Activated CD4-positive, alpha-beta T cell treated with anti-CD3 and anti-CD28 coated beads, Interleukin-2, amount 50 U/mL, for 24 hours (primary cell): ENCODE measurements around the gene TSHZ2.
A peak's percentile ranks its signal among the peaks of the same experiment; 100 is the strongest.

Experiments
- DNase-seq, 2 donors: peaks; one replicate each; pipeline ENCODE4 v3.0.0-alpha.2; 2020; ENCODE audit warnings: low read depth in 1 of 2, low spot score in 1 of 2

TSHZ2 gene

DNA sequence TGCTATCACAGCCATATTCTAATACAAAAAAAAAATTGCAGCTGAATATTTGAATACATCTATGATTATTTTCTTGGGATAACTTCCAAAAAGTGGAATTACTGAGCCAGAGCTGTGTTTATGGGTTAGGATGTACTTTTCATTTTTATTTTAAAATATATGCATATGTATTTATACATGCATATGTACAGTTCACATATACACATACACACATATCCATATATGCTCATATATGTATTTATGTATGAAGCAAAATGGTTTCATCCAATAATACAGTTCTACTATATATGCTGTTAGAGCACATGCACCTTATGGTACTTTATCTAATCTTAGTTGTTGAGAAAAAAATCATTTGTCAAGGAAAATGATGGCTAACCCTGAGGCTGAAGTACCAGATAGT is 54.9 kb downstream of the TSHZ2 start:
- no peak for DNase-seq

- DNase-seq: peak in 1 of 2 donors; percentile 36
Measured at GRCh38 chr20:53028337-53029007, 56.3 kb downstream of the TSHZ2 start.

DNA sequence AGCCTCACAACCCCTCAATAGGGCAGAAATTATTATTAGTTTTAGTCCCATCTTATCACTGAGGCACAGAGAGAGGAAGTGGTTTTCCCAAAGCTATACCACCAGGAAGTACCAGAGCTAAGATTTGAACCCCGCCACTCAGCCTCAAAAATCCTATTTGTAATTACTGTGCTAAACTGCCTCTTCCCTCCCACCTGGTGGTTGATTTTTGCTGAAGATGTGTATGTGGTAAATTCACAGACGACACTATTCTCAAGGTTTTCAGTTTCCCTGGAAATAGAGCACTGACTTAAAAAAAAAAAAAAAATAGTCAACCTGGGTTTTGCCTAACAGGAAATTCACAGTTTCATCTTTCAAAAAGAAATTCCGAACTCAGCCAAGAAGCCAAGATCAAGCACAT is 57.9 kb downstream of the TSHZ2 start:
- no peak for DNase-seq

GRCh38 chr20:53032046-53032445 is 59.9 kb downstream of the TSHZ2 start:
- DNase-seq: no peak

DNA sequence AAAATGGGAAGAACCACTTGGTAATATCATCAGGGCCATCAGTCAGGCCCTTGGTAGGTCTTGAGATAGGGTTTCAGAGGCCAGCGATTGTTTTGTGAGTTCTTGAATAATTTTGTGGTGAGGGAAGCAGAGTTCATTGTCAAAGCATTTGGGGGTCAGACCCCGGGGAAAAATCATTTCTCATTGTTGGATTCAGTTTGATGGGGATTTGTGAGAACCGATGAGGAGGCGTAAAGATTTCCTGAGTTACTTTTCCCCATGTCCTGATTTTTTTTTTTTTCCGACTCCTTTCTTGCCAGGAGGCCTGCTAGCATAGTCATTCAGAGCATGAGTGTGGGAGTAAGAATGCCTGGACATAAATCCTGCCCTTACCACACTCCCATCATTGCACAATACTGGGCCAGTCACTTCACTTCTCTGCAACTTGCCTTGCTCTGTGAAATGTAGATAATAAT is 60.3 kb downstream of the TSHZ2 start:
- DNase-seq: no peak

- no peak for DNase-seq
Measured at GRCh38 chr20:53033176-53033575, 61.0 kb downstream of the TSHZ2 start.

DNA sequence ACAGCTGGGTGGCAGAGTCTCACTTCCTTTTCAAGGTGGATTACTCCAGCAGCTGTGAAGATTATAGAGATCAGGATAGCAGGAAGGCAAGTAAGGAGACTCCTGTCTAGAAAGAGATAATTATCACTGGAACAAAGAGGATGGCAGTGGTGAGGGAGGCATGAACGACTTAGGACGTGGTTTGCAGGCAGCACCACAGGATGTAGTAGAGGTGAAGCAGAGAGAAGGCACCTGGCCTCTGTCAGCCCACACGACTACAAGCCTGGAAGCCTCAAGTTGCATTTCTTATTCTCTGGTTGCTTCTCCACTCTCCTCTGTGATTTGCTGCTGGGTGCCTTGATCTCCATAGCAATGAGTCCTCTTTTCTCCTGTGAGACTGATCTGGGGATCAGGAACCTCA is 62.7 kb downstream of the TSHZ2 start:
- no peak for DNase-seq

DNA sequence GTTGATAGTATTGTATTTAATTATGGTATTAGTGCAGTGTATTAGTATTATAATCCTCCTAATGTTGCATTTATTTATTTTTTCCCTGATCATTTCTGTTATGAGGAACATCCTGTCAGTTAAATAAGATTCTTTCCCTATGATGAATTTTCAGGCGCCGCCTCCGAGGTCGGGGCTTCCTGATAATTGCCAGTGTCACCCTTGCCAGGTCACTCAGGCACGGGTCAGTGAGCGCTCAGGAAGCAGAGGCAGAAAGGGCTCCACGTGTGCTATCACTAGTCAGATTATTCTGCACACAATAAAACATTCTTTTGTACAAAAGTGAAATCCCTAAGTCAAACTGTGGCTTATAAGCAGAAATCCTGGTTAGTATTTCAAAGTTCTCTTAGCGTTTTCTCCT is 64.8 kb downstream of the TSHZ2 start:
- no peak for DNase-seq

- no peak for DNase-seq
Measured at GRCh38 chr20:53037621-53038020, 65.5 kb downstream of the TSHZ2 start.

GRCh38 chr20:53038299-53038698 is 66.1 kb downstream of the TSHZ2 start:
- no peak for DNase-seq

DNA sequence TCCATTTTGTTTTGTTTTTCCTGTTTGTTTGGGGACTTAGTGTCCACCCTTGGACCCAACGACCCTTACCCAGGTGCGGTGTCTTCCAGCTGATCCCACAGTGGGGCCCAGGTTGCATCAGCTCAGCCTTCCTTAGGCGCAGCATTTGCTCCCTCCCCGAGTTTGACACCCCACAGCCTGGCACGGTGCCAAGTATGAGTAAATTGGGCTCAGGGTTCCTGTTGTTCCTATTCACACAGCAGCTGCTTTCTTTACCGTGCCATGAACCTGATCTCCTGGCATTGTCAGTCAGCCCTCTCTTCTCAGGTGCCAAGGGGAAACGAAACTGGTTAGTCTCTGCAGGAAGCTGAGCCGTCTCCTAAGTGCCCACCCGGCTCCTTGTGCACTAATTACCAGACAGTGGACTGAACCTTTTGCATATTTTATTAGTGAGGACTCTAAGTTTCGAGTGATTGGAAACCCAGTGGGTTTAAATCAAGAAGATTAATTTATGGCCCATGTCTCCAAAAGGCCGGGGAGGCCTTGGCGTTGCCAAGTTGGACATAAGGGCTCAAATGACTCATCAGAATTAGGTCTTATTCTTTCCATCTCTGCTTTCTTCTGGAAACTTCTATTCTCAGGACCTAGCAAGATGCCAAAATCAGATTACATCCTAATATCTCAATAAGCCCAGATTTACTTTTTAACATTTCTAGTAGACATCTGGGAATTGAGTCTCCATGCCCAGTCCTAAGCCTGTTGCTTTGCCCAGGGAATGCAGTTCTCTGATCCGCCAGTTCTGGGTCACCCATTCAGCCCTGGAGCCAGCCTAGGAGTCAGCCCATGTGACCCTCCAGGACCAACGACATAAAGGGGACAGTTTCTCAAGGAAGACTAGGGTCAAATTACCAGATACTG is 68.8 kb downstream of the TSHZ2 start:
- DNase-seq: no peak

DNA sequence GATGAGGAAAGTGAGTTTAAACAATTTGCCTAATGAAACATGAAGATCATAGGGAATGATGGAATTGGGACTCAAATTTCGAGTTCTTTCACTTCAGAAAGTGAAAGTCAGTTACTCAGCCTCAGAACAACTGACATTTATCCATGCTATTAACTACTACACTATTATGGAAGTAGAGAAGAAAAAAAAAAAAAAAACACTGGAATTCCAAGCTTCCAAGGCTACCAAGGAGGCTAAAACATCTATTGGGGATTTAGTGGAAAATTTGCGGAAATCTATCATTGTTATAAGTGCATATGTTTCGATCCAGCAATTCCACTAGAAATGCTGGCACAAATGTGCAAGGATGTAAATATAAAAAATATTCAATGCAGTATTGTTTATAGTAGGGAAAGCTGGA is 70.4 kb downstream of the TSHZ2 start:
- no peak for DNase-seq

GRCh38 chr20:53044296-53044695 is 72.1 kb downstream of the TSHZ2 start:
- DNase-seq: no peak

- no peak for DNase-seq
Measured at GRCh38 chr20:53045941-53046340, 73.8 kb downstream of the TSHZ2 start.

- DNase-seq: no peak
Measured at GRCh38 chr20:53047203-53047602, 75.0 kb downstream of the TSHZ2 start.

GRCh38 chr20:53048387-53048786 is 76.2 kb downstream of the TSHZ2 start:
- DNase-seq: no peak

DNA sequence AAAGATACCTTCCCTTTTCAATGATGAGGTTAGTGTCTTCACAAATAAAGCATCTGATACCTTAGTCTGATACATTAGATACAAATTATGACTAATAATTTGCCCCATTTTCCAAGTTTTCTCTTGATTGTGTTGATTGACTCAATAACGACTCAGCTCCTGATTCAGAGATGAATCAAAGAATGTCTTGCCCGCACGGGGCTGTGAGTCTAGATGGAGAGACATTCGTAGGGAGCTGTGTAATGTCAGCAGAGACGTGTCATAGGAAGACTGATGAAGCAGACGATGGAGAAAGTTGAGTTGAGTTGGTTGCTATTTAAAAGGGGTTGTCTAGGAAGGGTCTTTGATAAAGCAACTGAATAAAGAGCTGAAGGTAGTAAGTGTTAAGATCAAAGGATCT is 78.2 kb downstream of the TSHZ2 start:
- peak in 1 of 2 donors; percentile 45 for DNase-seq

DNA sequence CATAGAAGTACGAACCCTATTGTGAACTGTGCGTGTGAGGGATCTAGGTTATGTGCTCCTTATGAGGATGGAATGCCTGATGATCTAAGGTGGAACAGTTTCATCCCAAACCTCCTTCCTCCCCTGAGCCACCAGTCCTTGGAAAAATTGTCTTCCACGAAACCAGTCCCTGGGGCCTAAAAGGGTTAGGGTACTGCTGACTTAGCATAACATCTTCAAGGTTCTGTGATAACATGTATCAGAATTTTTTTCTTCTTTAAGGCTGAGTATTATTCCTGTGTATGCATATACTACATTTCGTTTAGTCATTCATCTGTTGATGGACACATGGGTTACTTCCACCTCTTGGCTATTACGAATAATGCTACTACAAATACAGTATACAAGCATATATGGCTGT is 80.2 kb downstream of the TSHZ2 start:
- no peak for DNase-seq

GRCh38 chr20:53053595-53053994 is 81.4 kb downstream of the TSHZ2 start:
- no peak for DNase-seq

GRCh38 chr20:53055367-53056067 is 83.4 kb downstream of the TSHZ2 start:
- DNase-seq: no peak

- no peak for DNase-seq
Measured at GRCh38 chr20:53057579-53057978, 85.4 kb downstream of the TSHZ2 start.

DNA sequence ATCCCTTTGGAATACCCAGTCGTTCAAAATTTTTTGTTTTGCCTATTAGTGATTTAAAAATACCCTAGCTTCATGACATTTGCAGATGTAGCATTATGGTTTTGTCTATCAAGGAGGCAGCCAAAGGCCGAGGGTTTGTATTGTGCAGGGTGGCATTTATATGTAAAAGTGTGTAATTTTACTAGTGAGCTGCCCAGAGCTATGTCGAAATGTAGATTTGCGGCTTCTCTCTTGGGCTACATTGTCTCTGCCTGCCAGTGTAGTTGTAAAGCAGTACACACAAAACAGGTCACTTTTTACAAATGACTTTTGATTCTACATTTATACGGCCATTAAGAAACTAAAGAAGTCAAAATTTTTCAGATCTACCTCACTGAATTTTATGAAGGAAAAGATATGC is 87.7 kb downstream of the TSHZ2 start:
- DNase-seq: no peak
